ENCODE results near the gene THSD4. TPM values are rescaled to one million over a fixed set of nuclear protein-coding genes. Genes with fewer than 3 reads are reported as not detected.
"Not testable (repeated sequence)": the region's sequence is repeated elsewhere in the genome, so short reads cannot be mapped to it uniquely, and the experiment has no call there.

Gene THSD4
- total RNA-seq, 1 experiment from 2014 or later, result 29.0 TPM

GRCh38 chr15:71262599-71262998, 147.3 kb downstream of the THSD4 start:
- H3K4me1 ChIP-seq (ENCODE audit: insufficient read depth, low read length), result no peaks in the 10 kb centered on the region
- H3K27me3 ChIP-seq (ENCODE audit: low read length), result no peaks in the 10 kb centered on the region
- DNase-seq (no peak), ATAC-seq (no peak)
- no peaks in the 10 kb centered on the region for H3K9me3 ChIP-seq (ENCODE audit: low read length)
- no peaks in the 10 kb centered on the region for H4K20me1 ChIP-seq (ENCODE audit: low read length)
- BruUV-seq (replicated peaks), result no TSS peak
- no peak overlapping the region for H2AFZ ChIP-seq (ENCODE audit: low read length)
- H3K36me3 ChIP-seq (ENCODE audit: low read depth, low read length), result peaks cover 29% of the 10 kb centered on the region
- no peak overlapping the region for H3K27ac ChIP-seq (ENCODE audit: low read length)
- H3K79me2 ChIP-seq (ENCODE audit: low read length), result no peaks in the 10 kb centered on the region
- H3F3A ChIP-seq (ENCODE audit: low read length, unreplicated experiment), result no peaks in the 10 kb centered on the region
- intact Hi-C loops (cut with micrococcal nuclease), result no loop called here
- POLR2A ChIA-PET (ENCODE audit: unreplicated experiment), result no interaction called here
- no peak overlapping the region for H3K9ac ChIP-seq (ENCODE audit: low read length)
- H3K4me3 ChIP-seq (ENCODE audit: low read length), result no peak overlapping the region
- CTCF ChIA-PET, result no interaction called here
- H3K4me2 ChIP-seq (ENCODE audit: low read length), result no peak overlapping the region
- TF ChIP-seq EZH2phosphoT487 (IDR thresholded peaks at IDR 0.05; ENCODE audit: borderline replicate concordance, low read length), result no peak
- TF ChIP-seq CTCF (conservative IDR thresholded peaks at IDR 0.05; ENCODE audit: low read depth, low read length), result no peak
- TF ChIP-seq EZH2 (IDR thresholded peaks at IDR 0.05; ENCODE audit: low read length, unreplicated experiment), result no peak
- no peaks in the 10 kb centered on the region for H3K9me2 ChIP-seq (replicated peaks; ENCODE audit: low read length)

GRCh38 chr15:71265606-71266005, 150.3 kb downstream of the THSD4 start:
- H3K9ac ChIP-seq (ENCODE audit: low read length); H3K4me3 ChIP-seq (ENCODE audit: low read length); H3K4me2 ChIP-seq (ENCODE audit: low read length); CTCF ChIA-PET; intact Hi-C loops (cut with micrococcal nuclease); H3K4me1 ChIP-seq (ENCODE audit: insufficient read depth, low read length); POLR2A ChIA-PET (ENCODE audit: unreplicated experiment); H3K36me3 ChIP-seq (ENCODE audit: low read depth, low read length); H4K20me1 ChIP-seq (ENCODE audit: low read length); H3K79me2 ChIP-seq (ENCODE audit: low read length); BruUV-seq (replicated peaks); ATAC-seq; DNase-seq; H3F3A ChIP-seq (ENCODE audit: low read length, unreplicated experiment); H3K9me2 ChIP-seq (replicated peaks; ENCODE audit: low read length); H3K27ac ChIP-seq (ENCODE audit: low read length); H3K9me3 ChIP-seq (ENCODE audit: low read length); H2AFZ ChIP-seq (ENCODE audit: low read length); H3K27me3 ChIP-seq (ENCODE audit: low read length): not testable (repeated sequence)

- H3K9me3 ChIP-seq (ENCODE audit: low read length), result no peaks in the 10 kb centered on the region
- BruUV-seq (replicated peaks), result no TSS peak
- intact Hi-C loops (cut with micrococcal nuclease), result no loop called here
- DNase-seq (no peak), ATAC-seq (no peak)
- no peaks in the 10 kb centered on the region for H3K36me3 ChIP-seq (ENCODE audit: low read depth, low read length)
- peaks cover 29% of the 10 kb centered on the region for H3K4me1 ChIP-seq (ENCODE audit: insufficient read depth, low read length)
- H3K9ac ChIP-seq (ENCODE audit: low read length), result no peak overlapping the region
- ChIA-PET CTCF (interaction anchor here (0.7 kb wide), 1 partner anchor 169 kb away, joined by 7 read pairs; no protein-coding TSS in a partner anchor), POLR2A (ENCODE audit: unreplicated experiment) (no interaction called here)
- no peaks in the 10 kb centered on the region for H3K79me2 ChIP-seq (ENCODE audit: low read length)
- no peak overlapping the region for H3K4me2 ChIP-seq (ENCODE audit: low read length)
- H3K4me3 ChIP-seq (ENCODE audit: low read length), result no peak overlapping the region
- no peaks in the 10 kb centered on the region for H4K20me1 ChIP-seq (ENCODE audit: low read length)
- H2AFZ ChIP-seq (ENCODE audit: low read length), result no peak overlapping the region
- H3K27ac ChIP-seq (ENCODE audit: low read length), result no peak overlapping the region
- no peaks in the 10 kb centered on the region for H3K27me3 ChIP-seq (ENCODE audit: low read length)
- TF ChIP-seq EZH2 (IDR thresholded peaks at IDR 0.05; ENCODE audit: low read length, unreplicated experiment), result no peak
- TF ChIP-seq EZH2phosphoT487 (IDR thresholded peaks at IDR 0.05; ENCODE audit: borderline replicate concordance, low read length), result no peak
- TF ChIP-seq CTCF (conservative IDR thresholded peaks at IDR 0.05; ENCODE audit: low read depth, low read length), result no peak
- H3K9me2 ChIP-seq (replicated peaks; ENCODE audit: low read length), result no peaks in the 10 kb centered on the region
- H3F3A ChIP-seq (ENCODE audit: low read length, unreplicated experiment), result peaks cover 7% of the 10 kb centered on the region
These were observed 156.1 kb downstream of the THSD4 start for GRCh38 chr15:71271327-71271726.
